ENCODE data around the gene RAB28. TPM values are rescaled to one million over a fixed set of nuclear protein-coding genes. Genes with fewer than 3 reads are reported as not detected.

RAB28 gene
- total and polyA plus RNA-seq, 2 of the 8 experiments (the other 6 are each of a cell fraction or from before 2014, with no cell fraction given), result 16.0 to 18.7 TPM

DNA sequence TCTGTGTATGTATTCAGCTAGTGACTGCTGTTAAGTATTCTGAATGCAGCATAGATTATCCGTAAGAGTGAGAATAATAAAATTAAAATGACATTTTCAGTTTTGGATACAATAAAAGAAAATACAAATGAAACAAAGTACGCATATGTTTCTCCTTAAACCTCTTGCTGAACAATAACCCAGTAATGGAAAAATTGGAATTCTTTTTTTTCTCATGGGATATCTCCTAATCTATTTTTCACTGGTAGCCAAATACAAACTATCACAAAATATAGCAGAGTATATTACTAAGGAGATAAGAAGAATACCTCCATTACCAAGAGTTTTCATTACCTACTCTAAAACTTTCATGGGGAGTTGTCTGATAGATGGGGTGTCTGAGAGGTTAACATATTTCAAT, 6.0 kb downstream of the RAB28 start (continued):
- TF ChIP-seq, protein P1, sequence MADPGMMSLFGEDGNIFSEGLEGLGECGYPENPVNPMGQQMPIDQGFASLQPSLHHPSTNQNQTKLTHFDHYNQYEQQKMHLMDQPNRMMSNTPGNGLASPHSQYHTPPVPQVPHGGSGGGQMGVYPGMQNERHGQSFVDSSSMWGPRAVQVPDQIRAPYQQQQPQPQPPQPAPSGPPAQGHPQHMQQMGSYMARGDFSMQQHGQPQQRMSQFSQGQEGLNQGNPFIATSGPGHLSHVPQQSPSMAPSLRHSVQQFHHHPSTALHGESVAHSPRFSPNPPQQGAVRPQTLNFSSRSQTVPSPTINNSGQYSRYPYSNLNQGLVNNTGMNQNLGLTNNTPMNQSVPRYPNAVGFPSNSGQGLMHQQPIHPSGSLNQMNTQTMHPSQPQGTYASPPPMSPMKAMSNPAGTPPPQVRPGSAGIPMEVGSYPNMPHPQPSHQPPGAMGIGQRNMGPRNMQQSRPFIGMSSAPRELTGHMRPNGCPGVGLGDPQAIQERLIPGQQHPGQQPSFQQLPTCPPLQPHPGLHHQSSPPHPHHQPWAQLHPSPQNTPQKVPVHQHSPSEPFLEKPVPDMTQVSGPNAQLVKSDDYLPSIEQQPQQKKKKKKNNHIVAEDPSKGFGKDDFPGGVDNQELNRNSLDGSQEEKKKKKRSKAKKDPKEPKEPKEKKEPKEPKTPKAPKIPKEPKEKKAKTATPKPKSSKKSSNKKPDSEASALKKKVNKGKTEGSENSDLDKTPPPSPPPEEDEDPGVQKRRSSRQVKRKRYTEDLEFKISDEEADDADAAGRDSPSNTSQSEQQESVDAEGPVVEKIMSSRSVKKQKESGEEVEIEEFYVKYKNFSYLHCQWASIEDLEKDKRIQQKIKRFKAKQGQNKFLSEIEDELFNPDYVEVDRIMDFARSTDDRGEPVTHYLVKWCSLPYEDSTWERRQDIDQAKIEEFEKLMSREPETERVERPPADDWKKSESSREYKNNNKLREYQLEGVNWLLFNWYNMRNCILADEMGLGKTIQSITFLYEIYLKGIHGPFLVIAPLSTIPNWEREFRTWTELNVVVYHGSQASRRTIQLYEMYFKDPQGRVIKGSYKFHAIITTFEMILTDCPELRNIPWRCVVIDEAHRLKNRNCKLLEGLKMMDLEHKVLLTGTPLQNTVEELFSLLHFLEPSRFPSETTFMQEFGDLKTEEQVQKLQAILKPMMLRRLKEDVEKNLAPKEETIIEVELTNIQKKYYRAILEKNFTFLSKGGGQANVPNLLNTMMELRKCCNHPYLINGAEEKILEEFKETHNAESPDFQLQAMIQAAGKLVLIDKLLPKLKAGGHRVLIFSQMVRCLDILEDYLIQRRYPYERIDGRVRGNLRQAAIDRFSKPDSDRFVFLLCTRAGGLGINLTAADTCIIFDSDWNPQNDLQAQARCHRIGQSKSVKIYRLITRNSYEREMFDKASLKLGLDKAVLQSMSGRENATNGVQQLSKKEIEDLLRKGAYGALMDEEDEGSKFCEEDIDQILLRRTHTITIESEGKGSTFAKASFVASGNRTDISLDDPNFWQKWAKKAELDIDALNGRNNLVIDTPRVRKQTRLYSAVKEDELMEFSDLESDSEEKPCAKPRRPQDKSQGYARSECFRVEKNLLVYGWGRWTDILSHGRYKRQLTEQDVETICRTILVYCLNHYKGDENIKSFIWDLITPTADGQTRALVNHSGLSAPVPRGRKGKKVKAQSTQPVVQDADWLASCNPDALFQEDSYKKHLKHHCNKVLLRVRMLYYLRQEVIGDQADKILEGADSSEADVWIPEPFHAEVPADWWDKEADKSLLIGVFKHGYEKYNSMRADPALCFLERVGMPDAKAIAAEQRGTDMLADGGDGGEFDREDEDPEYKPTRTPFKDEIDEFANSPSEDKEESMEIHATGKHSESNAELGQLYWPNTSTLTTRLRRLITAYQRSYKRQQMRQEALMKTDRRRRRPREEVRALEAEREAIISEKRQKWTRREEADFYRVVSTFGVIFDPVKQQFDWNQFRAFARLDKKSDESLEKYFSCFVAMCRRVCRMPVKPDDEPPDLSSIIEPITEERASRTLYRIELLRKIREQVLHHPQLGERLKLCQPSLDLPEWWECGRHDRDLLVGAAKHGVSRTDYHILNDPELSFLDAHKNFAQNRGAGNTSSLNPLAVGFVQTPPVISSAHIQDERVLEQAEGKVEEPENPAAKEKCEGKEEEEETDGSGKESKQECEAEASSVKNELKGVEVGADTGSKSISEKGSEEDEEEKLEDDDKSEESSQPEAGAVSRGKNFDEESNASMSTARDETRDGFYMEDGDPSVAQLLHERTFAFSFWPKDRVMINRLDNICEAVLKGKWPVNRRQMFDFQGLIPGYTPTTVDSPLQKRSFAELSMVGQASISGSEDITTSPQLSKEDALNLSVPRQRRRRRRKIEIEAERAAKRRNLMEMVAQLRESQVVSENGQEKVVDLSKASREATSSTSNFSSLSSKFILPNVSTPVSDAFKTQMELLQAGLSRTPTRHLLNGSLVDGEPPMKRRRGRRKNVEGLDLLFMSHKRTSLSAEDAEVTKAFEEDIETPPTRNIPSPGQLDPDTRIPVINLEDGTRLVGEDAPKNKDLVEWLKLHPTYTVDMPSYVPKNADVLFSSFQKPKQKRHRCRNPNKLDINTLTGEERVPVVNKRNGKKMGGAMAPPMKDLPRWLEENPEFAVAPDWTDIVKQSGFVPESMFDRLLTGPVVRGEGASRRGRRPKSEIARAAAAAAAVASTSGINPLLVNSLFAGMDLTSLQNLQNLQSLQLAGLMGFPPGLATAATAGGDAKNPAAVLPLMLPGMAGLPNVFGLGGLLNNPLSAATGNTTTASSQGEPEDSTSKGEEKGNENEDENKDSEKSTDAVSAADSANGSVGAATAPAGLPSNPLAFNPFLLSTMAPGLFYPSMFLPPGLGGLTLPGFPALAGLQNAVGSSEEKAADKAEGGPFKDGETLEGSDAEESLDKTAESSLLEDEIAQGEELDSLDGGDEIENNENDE (IDR thresholded peaks at IDR 0.05; ENCODE audit: insufficient replicate concordance, low read length), result no peak
- TF ChIP-seq BRCA1 (IDR thresholded peaks at IDR 0.05; ENCODE audit: low read depth, low read length) (no peak), GABPA (IDR thresholded peaks at IDR 0.05; ENCODE audit: borderline replicate concordance, insufficient read depth, low read length) (no peak), KDM5A (IDR thresholded peaks at IDR 0.05; ENCODE audit: low read length) (no peak), HDAC6 (IDR thresholded peaks at IDR 0.05; ENCODE audit: low read depth, low read length) (no peak), SP1 (IDR thresholded peaks at IDR 0.05; ENCODE audit: low read depth, low read length) (no peak), BACH1 (IDR thresholded peaks at IDR 0.05; ENCODE audit: low read length) (no peak), PHF8 (conservative IDR thresholded peaks at IDR 0.05; ENCODE audit: low read depth, low read length) (no peak), RNF2 (IDR thresholded peaks at IDR 0.05; ENCODE audit: borderline replicate concordance, low read depth, low read length, missing control alignments, poor library complexity, severe bottlenecking) (no peak), TBP (IDR thresholded peaks at IDR 0.05; ENCODE audit: low read depth, low read length) (no peak), TEAD4 (IDR thresholded peaks at IDR 0.05; ENCODE audit: low read depth, low read length) (no peak), JUN (IDR thresholded peaks at IDR 0.05; ENCODE audit: low read depth, low read length) (no peak), RFX5 (IDR thresholded peaks at IDR 0.05; ENCODE audit: borderline replicate concordance, low read depth, low read length) (no peak)

Data from H1 (cell line).